ENCODE data around the gene ELL2.
"Not testable (repeated sequence)": the region's sequence is repeated elsewhere in the genome, so short reads cannot be mapped to it uniquely, and the experiment has no call there.

Gene ELL2

DNA sequence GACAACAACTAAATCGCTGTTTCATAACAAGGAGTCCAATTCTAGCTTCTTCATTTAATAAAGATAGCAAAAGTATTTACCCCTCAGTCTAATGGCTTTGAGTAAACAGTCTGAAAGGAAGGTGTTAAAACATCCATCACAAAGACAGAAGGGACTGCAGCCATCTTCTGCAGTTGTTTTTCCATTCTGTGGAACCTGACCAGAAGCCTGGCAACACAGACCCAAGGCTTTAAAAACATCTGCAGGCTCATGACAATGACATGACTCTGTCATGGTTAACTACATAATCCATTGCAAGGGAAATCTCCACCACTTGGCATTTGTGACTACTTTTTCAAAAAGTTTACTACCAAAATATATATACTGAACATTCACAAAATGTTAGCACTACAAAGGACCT lies 51.9 kb downstream of the ELL2 start:
- no peak for FAIRE-seq
- no peak for DNase-seq (ENCODE audit: low spot score)

GRCh38 chr5:95908799-95909198 lies 52.9 kb downstream of the ELL2 start:
- DNase-seq (ENCODE audit: low spot score), result no peak
- FAIRE-seq, result no peak

DNA sequence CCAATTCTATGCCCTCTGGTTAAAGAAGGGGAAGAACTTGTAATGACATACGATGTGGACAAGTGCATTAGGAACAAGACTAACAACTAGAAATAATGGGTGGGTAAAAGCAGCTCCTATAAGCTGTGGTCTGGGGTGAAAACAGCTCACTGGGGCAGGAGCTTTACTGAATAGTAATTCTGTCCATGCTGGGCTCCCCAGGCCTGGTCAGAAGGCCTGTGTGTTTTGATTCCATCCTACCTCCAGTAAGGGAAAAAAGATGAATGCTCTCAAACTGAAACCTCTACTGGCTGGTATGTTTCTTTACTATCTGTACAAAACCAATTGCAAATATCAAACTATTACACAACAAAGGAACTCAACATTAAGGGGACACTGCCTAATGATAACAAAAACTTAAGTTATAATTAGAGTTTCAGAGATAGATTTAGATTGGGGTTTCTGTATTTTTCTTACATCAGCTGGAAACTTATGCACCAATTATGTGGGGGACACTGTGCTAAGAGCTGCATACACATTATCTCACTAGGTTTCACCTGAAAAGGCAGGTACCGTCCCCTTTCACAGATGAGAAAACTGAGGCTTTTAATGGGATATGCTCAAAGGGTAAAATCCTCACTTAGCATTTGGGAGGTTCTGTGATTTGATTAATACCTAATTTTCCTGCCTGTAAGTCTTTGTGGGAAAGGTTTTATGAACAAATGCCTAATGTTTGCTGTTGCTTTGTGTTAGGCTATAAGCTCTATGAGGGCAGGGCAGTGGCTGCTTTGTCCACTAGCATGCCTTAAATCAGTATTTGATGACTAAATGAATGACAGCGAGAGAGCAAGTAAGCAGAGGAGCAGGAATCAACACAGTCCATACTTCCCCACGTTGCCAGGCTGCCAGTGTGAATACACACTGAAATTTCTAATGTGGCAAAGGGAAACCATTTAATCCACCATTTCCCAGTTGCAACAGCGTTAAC lies 53.6 kb downstream of the ELL2 start:
- DNase-seq (ENCODE audit: low spot score) (no peak), FAIRE-seq (no peak)

GRCh38 chr5:95907067-95907705 lies 54.5 kb downstream of the ELL2 start:
- DNase-seq (ENCODE audit: low spot score), result no peak
- FAIRE-seq, result no peak

DNA sequence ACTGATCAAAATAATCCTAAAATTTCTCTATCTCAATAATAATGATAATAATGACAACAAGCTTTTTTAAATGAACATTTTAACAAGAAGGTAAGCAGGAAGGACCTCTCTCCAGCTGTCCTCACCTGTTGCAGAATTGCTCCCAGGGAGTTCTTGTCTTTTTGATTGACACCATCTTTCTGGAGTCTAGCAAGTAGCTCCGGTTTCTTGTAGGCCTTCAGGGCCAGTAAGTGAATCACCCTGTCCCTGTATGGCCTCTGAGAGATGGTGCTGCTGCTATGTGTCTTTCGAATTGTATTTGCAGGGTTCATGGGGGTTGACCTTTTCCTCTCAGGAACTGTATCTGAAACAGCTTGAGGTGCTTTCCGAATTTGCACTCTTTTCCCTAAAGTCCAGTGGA lies 55.3 kb downstream of the ELL2 start:
- DNase-seq (ENCODE audit: low spot score); FAIRE-seq: not testable (repeated sequence)

DNA sequence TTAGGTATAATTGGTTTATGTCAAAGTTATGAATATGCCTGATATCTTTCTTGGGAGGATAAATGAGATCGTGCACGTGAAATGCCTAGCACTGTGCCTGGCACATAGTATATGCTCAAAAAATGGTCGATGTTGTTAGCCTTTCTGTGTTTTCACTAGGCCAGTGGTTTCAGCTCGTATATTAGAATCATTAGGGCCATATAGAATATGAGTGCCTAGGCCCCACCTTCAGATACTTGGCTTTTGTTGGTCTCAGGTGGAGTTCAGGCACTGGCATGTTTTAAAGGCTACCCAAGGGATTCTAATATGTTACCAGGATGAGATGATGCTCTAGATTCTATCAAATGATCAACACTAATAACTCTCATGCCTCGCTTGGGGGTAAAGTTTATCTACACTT lies 56.8 kb downstream of the ELL2 start:
- FAIRE-seq (no peak), DNase-seq (ENCODE audit: low spot score) (no peak)

DNA sequence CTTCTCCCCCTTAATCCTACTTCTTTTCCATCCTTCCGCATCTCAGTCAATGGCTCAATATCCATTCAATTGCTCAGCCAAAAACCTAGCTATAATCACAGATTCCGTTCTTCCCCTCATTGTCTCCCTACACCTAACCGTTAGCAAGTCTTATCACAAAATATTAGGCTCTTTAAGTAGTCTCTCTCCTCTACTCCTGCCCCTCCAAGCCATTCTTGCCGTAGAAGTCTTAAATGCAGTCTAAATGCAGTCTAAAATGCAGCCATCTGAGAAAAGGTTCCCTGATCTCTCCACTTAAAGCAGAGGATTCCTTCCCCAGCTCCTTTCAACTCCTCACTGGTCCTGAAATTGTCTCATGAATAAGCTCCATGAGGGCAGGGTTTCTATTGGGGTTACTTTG lies 57.8 kb downstream of the ELL2 start:
- DNase-seq (ENCODE audit: low spot score) (no peak), FAIRE-seq (no peak)

- peak; percentile 31 for DNase-seq (ENCODE audit: low spot score)
Observed at GRCh38 chr5:95901676-95902627, 59.7 kb downstream of the ELL2 start.

GRCh38 chr5:95900383-95900958 lies 61.2 kb downstream of the ELL2 start:
- DNase-seq (ENCODE audit: low spot score) (no peak), FAIRE-seq (no peak)

More at GRCh38 chr5:95901676-95902627, 59.7 kb downstream of the ELL2 start:
- no peak for FAIRE-seq

GRCh38 chr5:95899829-95900228 lies 61.8 kb downstream of the ELL2 start:
- DNase-seq (ENCODE audit: low spot score) (no peak), FAIRE-seq (no peak)

DNA sequence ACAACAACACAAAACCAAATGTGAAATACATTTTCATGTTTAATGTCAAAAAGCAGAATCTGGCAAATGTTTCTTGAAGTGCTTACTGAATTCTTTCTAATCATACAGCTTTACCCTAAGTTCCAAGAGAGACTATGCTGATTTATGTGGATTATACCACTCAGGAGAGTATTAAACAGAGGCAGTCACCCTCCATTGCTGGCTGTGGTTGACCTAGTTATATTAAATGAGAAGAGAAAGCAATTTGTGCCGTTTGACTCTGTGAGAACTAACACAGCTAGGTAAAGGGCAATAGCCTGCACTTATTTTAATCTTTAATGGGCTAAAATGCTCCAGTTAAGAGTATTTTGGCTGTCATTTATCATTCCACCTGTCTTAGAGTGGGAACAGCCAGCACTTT lies 62.6 kb downstream of the ELL2 start:
- FAIRE-seq, result no peak
- DNase-seq (ENCODE audit: low spot score), result no peak

- DNase-seq (ENCODE audit: low spot score) (no peak), FAIRE-seq (no peak)
Observed at GRCh38 chr5:95895771-95896170, 65.9 kb downstream of the ELL2 start.

DNA sequence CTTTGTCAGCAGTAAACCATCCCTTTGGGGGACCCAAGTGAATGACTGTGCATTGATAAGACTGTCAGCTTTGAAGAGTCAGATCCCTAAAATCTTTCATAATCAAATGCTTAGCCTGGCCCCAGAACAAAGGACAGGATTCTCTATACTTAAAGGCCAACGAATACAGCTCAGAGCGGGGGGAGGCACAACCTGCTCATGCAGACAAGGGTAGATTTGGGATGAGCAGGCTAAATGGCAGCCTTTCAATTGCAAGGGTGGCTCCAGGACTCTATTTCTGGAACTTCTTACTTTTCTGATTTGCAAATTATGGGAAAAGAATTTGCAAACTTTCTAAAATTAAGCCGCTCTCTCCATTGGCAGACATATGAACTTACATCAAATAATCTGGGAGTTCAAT lies 66.4 kb downstream of the ELL2 start:
- DNase-seq (ENCODE audit: low spot score), result no peak
- no peak for FAIRE-seq

DNA sequence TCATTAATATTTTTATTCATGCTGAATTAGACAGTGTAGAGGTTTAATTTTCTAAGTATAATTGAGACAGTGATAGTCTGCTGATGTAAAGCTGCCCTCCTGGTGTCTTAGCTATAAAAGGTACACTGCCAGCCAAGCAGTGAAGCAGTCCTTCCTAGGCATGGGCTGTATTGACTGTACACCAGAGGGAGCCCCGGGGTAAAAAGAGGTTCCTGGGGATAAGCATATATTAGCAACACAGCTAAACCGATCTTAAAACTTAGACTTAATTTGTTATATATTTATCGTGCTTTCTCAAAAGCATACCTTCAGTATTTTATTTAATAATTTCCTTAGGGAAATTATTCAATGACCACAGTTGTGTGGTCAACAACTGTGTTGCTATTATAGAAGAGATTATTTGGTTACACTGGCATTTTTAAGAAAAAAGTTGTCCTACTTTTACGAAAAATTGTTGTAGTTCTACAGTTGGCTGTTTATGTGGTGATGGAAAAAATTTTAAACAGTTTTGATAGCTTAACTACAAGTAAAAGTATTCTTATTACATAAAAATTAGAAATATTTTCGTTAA lies 68.8 kb downstream of the ELL2 start:
- DNase-seq (ENCODE audit: low spot score) (peak; percentile 21), FAIRE-seq (no peak)

GRCh38 chr5:95891499-95891898 lies 70.2 kb downstream of the ELL2 start:
- DNase-seq (ENCODE audit: low spot score) (no peak), FAIRE-seq (no peak)

- DNase-seq (ENCODE audit: low spot score), result no peak
Observed at GRCh38 chr5:95889076-95889475, 72.6 kb downstream of the ELL2 start.

DNA sequence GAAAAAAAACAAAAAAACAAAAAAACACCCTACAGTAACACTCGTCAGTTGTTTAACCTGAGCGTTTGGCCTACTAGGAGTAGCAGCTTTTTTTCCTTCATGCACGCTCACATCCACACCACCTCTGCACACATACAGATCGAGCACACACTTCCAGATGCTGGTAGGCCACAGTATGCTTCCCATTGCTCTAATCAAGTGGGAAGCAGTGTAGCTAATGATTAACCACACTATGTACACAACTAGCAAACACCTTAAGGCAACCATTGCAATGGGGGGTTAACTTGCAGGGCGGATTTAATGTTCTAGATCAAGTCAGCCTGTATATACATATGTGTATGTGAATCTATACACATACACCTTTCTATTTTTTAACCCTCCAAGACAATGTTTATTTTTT lies 73.7 kb downstream of the ELL2 start:
- FAIRE-seq (no peak), DNase-seq (ENCODE audit: low spot score) (no peak)

More at GRCh38 chr5:95889076-95889475, 72.6 kb downstream of the ELL2 start:
- FAIRE-seq, result no peak

GRCh38 chr5:95886340-95887044 lies 75.2 kb downstream of the ELL2 start:
- DNase-seq (ENCODE audit: low spot score) (no peak), FAIRE-seq (no peak)

GRCh38 chr5:95884511-95884910 lies 77.1 kb downstream of the ELL2 start:
- FAIRE-seq, result no peak

DNA sequence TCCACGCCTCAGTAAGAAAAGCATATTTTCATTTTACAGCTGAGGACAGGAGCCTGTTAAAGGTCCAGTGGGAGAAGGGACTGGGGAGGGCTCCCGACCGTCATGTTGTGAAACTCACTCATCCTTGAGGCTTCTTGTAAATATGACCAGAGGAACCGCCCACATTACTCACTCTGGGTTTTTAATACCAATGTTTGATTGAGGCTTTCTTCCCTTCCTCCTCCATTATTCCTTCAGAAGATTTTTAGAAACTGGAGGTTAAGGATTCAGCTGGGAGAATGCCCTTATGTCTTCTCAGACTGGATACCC lies 77.7 kb downstream of the ELL2 start:
- FAIRE-seq, result no peak
- DNase-seq (ENCODE audit: low spot score), result no peak

More at GRCh38 chr5:95884511-95884910, 77.1 kb downstream of the ELL2 start:
- DNase-seq (ENCODE audit: low spot score), result no peak

All from urothelium cell line (cell line).